PFSK-1 (cell line): ENCODE data around the gene CACNB2.

Experiments used
- FOXP2 ChIP-seq: optimal IDR thresholded peaks from 2 replicates; pipeline ENCODE3; 2011; ENCODE audit warnings: borderline replicate concordance, control low read depth, inconsistent platforms; ENCODE audit not compliant: insufficient read depth; ENCODE audit errors: extremely low read length, extremely low read depth
- POLR2AphosphoS5 ChIP-seq: IDR thresholded peaks from 2 replicates; pipeline ENCODE4 v1.6.1; 2012; ENCODE audit warnings: low read depth, mild to moderate bottlenecking, control low read depth, low read length, moderate library complexity
- REST ChIP-seq, 2 experiments: IDR thresholded peaks; 2 replicates each; pipeline versions ENCODE4 v1.6.1 to v1.8.0; 2011 to 2012; ENCODE audit warnings: low read depth in 2 of 2, low read length in 2 of 2, control low read depth in 1 of 2, inconsistent platforms in 1 of 2, mild to moderate bottlenecking in 1 of 2, moderate library complexity in 1 of 2; ENCODE audit not compliant: insufficient read depth in 1 of 2
- SIN3A ChIP-seq: IDR thresholded peaks from 2 replicates; pipeline ENCODE4 v1.6.1; 2012; ENCODE audit warnings: mild to moderate bottlenecking, low read length, moderate library complexity, borderline replicate concordance; ENCODE audit not compliant: insufficient read depth
- TAF1 ChIP-seq: IDR thresholded peaks from 2 replicates; pipeline ENCODE4 v1.6.1; 2012; ENCODE audit warnings: low read length, control low read depth, borderline replicate concordance; ENCODE audit not compliant: insufficient read depth

The CACNB2 gene

GRCh38 chr10:18582803-18583202 lies 442.6 kb downstream of the CACNB2 start:
- TF ChIP-seq FOXP2 (no peak), REST (IDR thresholded peaks at IDR 0.05; ENCODE audit: insufficient read depth in 1 of 2, low read depth in 2 of 2, low read length in 2 of 2) (no peak), SIN3A (no peak), TAF1 (no peak), POLR2AphosphoS5 (no peak)

- TF ChIP-seq POLR2AphosphoS5 = no peak
- no peak for TF ChIP-seq REST (IDR thresholded peaks at IDR 0.05; ENCODE audit: insufficient read depth in 1 of 2, low read depth in 2 of 2, low read length in 2 of 2)
- TF ChIP-seq SIN3A = no peak
- no peak for TF ChIP-seq FOXP2
- TF ChIP-seq TAF1 = no peak
Observed at GRCh38 chr10:18583575-18584270, 443.5 kb downstream of the CACNB2 start.
